Skeletal muscle satellite cell (primary cell): Measurements from ENCODE around the gene HTR4.

Experiments
- H3K27me3 ChIP-seq: 2 replicates; pipeline ENCODE4 v1.7.0; 2013; ENCODE audit warnings: low read length; ENCODE audit not compliant: control insufficient read depth, insufficient read depth
- H3K36me3 ChIP-seq: 2 replicates; pipeline ENCODE4 v1.7.0; 2013; ENCODE audit warnings: mild to moderate bottlenecking, control low read depth, low read length; ENCODE audit not compliant: insufficient read depth
- H3K4me1 ChIP-seq: 2 replicates; pipeline ENCODE4 v1.7.0; 2013; ENCODE audit warnings: low read length; ENCODE audit not compliant: control insufficient read depth, insufficient read depth
- H3K4me2 ChIP-seq: 2 replicates; pipeline ENCODE4 v1.7.0; 2013; ENCODE audit warnings: mild to moderate bottlenecking, low read length
- H3K4me3 ChIP-seq: 2 replicates; pipeline ENCODE4 v1.7.0; 2013; ENCODE audit warnings: low read length
- H3K9ac ChIP-seq: 2 replicates; pipeline ENCODE4 v1.7.0; 2013; ENCODE audit warnings: mild to moderate bottlenecking, low read depth, low read length, moderate library complexity
- H3K9me3 ChIP-seq: replicated peaks from 2 replicates; pipeline ENCODE4 v1.7.0; 2013; ENCODE audit warnings: mild to moderate bottlenecking, control low read depth, low read length

The HTR4 gene

GRCh38 chr5:148523139-148523538, 131.2 kb downstream of the HTR4 start:
- Histone ChIP-seq H3K4me2 (no peak overlapping the region), H3K9me3 (no peaks in the 10 kb centered on the region), H3K27me3 (peaks cover 5% of the 10 kb centered on the region), H3K4me3 (no peak overlapping the region), H3K4me1 (no peaks in the 10 kb centered on the region), H3K9ac (no peak overlapping the region), H3K36me3 (no peaks in the 10 kb centered on the region)

- Histone ChIP-seq H3K4me1 (no peaks in the 10 kb centered on the region), H3K9ac (no peak overlapping the region), H3K36me3 (no peaks in the 10 kb centered on the region), H3K4me2 (no peak overlapping the region), H3K27me3 (no peaks in the 10 kb centered on the region), H3K9me3 (no peaks in the 10 kb centered on the region), H3K4me3 (no peak overlapping the region)
Measured at GRCh38 chr5:148515460-148515859, 138.9 kb downstream of the HTR4 start.

- Histone ChIP-seq H3K27me3 (no peaks in the 10 kb centered on the region), H3K4me3 (no peak overlapping the region), H3K4me2 (no peak overlapping the region), H3K36me3 (no peaks in the 10 kb centered on the region), H3K9me3 (no peaks in the 10 kb centered on the region), H3K9ac (no peak overlapping the region), H3K4me1 (no peaks in the 10 kb centered on the region)
Measured at GRCh38 chr5:148514344-148514743, 140.0 kb downstream of the HTR4 start.

GRCh38 chr5:148512498-148512897, 141.8 kb downstream of the HTR4 start:
- Histone ChIP-seq H3K4me2 (no peak overlapping the region), H3K4me3 (no peak overlapping the region), H3K9ac (no peak overlapping the region), H3K36me3 (no peaks in the 10 kb centered on the region), H3K27me3 (no peaks in the 10 kb centered on the region), H3K4me1 (no peaks in the 10 kb centered on the region), H3K9me3 (no peaks in the 10 kb centered on the region)

- Histone ChIP-seq H3K4me2 (no peak overlapping the region), H3K36me3 (no peaks in the 10 kb centered on the region), H3K9ac (no peak overlapping the region), H3K4me1 (no peaks in the 10 kb centered on the region), H3K27me3 (no peaks in the 10 kb centered on the region), H3K9me3 (no peaks in the 10 kb centered on the region), H3K4me3 (no peak overlapping the region)
Measured at GRCh38 chr5:148511810-148512347, 142.4 kb downstream of the HTR4 start.

GRCh38 chr5:148509893-148510292, 144.4 kb downstream of the HTR4 start:
- Histone ChIP-seq H3K4me3 (no peak overlapping the region), H3K4me2 (no peak overlapping the region), H3K9ac (no peak overlapping the region), H3K9me3 (no peaks in the 10 kb centered on the region), H3K4me1 (no peaks in the 10 kb centered on the region), H3K27me3 (no peaks in the 10 kb centered on the region), H3K36me3 (no peaks in the 10 kb centered on the region)

GRCh38 chr5:148507648-148508047, 146.7 kb downstream of the HTR4 start:
- Histone ChIP-seq H3K27me3 (no peaks in the 10 kb centered on the region), H3K4me3 (no peak overlapping the region), H3K4me1 (no peaks in the 10 kb centered on the region), H3K9ac (no peak overlapping the region), H3K9me3 (no peaks in the 10 kb centered on the region), H3K36me3 (no peaks in the 10 kb centered on the region), H3K4me2 (no peak overlapping the region)

GRCh38 chr5:148499452-148499851, 154.9 kb downstream of the HTR4 start:
- Histone ChIP-seq H3K4me1 (no peaks in the 10 kb centered on the region), H3K9ac (no peak overlapping the region), H3K4me3 (no peak overlapping the region), H3K4me2 (no peak overlapping the region), H3K36me3 (no peaks in the 10 kb centered on the region), H3K27me3 (peaks cover 10% of the 10 kb centered on the region), H3K9me3 (no peaks in the 10 kb centered on the region)

- Histone ChIP-seq H3K4me2 (no peak overlapping the region), H3K9ac (no peak overlapping the region), H3K27me3 (peaks cover 18% of the 10 kb centered on the region), H3K4me1 (no peaks in the 10 kb centered on the region), H3K36me3 (no peaks in the 10 kb centered on the region), H3K9me3 (no peaks in the 10 kb centered on the region), H3K4me3 (no peak overlapping the region)
Measured at GRCh38 chr5:148497757-148498156, 156.6 kb downstream of the HTR4 start.

- H3K27me3 ChIP-seq: peaks cover 54% of the 10 kb centered on the region
- no peaks in the 10 kb centered on the region for H3K36me3 ChIP-seq
- H3K4me2 ChIP-seq: no peak overlapping the region
- no peaks in the 10 kb centered on the region for H3K4me1 ChIP-seq
- H3K9me3 ChIP-seq: no peaks in the 10 kb centered on the region
- no peak overlapping the region for H3K9ac ChIP-seq
- no peak overlapping the region for H3K4me3 ChIP-seq
Measured at GRCh38 chr5:148492351-148492750, 162.0 kb downstream of the HTR4 start.

GRCh38 chr5:148491793-148492184, 162.5 kb downstream of the HTR4 start:
- no peaks in the 10 kb centered on the region for H3K9me3 ChIP-seq
- H3K4me3 ChIP-seq: no peak overlapping the region
- no peaks in the 10 kb centered on the region for H3K36me3 ChIP-seq
- no peak overlapping the region for H3K4me2 ChIP-seq
- H3K4me1 ChIP-seq: no peaks in the 10 kb centered on the region
- peaks cover 56% of the 10 kb centered on the region for H3K27me3 ChIP-seq
- no peak overlapping the region for H3K9ac ChIP-seq

- no peak overlapping the region for H3K4me2 ChIP-seq
- no peak overlapping the region for H3K9ac ChIP-seq
- H3K9me3 ChIP-seq: no peaks in the 10 kb centered on the region
- H3K4me3 ChIP-seq: no peak overlapping the region
- H3K36me3 ChIP-seq: no peaks in the 10 kb centered on the region
- H3K27me3 ChIP-seq: peaks cover 53% of the 10 kb centered on the region
- H3K4me1 ChIP-seq: no peaks in the 10 kb centered on the region
Measured at GRCh38 chr5:148491015-148491792, 163.1 kb downstream of the HTR4 start.
